Upper lobe of right lung (tissue), 1 donor: ENCODE results near the gene DIP2C. TPM values are rescaled to one million over a fixed set of nuclear protein-coding genes. Genes with fewer than 3 reads are reported as not detected.

Source experiments
- ATAC-seq: fragments of 200-7000 bp; cut with Tn5 transposase; one replicate; pipeline ENCODE4 v1.9.1; 2020; ENCODE audit warnings: mild to moderate bottlenecking, moderate library complexity
- DNase-seq: peaks from one replicate; pipeline ENCODE4 v3.0.0-alpha.2; 2020
- H3K27ac ChIP-seq: fragments of 200-600 bp; one replicate; pipeline ENCODE4 v1.8.0; 2022
- H3K27me3 ChIP-seq: fragments of 200-600 bp; one replicate; pipeline ENCODE4 v1.8.0; 2022; ENCODE audit warnings: mild to moderate bottlenecking
- H3K36me3 ChIP-seq: fragments of 200-600 bp; one replicate; pipeline ENCODE4 v1.8.0; 2022
- H3K4me1 ChIP-seq: fragments of 200-600 bp; one replicate; pipeline ENCODE4 v1.8.0; 2022
- H3K4me3 ChIP-seq: fragments of 200-600 bp; one replicate; pipeline ENCODE4 v1.8.0; 2022; ENCODE audit warnings: mild to moderate bottlenecking
- H3K9me3 ChIP-seq: fragments of 200-600 bp; one replicate; pipeline ENCODE4 v1.8.0; 2022
- intact Hi-C: fragments of 100-400 bp; cut with DNase I; formaldehyde crosslinking; loops from one replicate; pipeline ENCODE4 v1.11.0; 2022
- total RNA-seq: library from RNA; stranded (reverse); fragmentation: NEBNext Ultra II Directional; extraction: Animal tissue kit (Norgen Biotek cat#: 25700); gene quantifications from one replicate; pipeline ENCODE4 v1.2.1, GENCODE V29; 2021
- TF ChIP-seq, protein P1 (sequence below): fragments of 200-600 bp; IDR thresholded peaks from one replicate; pipeline ENCODE4 v1.8.0; 2022; ENCODE audit warnings: antibody characterized with exemption
- donor health status: DM: no; HTN: yes; CAD: no; lungs with severe emphysema.

Gene DIP2C
- total RNA-seq, 1 donor from 2014 or later: 17.3 TPM

DNA sequence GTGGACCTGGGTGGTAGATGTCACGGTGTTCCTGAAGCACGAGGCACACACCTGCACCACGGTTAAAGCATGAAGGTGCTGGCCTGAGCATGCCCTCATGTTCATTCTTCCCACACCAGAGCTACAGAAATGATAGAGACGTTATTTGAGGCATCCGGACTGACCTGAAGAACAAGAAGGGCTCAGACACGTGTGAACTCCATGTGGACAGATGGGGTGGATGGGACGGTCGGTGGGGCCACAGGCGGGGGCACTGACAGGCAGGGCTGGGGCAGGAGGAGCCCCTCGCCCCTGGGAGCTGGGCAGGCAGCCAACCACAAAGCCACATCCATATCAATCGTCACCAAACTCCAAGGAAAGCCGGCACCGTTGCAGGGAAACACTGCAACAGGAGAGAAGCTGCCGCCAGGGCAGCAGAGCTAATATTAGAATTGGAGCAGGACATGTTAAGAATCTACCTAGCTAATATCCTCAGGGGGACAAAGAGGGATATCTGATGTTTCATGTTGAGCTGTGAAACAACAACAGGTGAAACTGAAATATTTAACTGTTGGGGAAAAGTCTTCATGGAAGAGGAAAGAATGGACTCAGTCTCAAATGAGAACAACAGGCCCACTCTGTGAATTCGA, 37.8 kb upstream of the DIP2C start:
- DNase-seq (no peak), ATAC-seq (no peak)
- Histone ChIP-seq H3K27ac (no peak overlapping the region), H3K27me3 (no peaks in the 10 kb centered on the region), H3K9me3 (no peaks in the 10 kb centered on the region), H3K4me3 (no peak overlapping the region), H3K4me1 (no peaks in the 10 kb centered on the region), H3K36me3 (no peaks in the 10 kb centered on the region)
- intact Hi-C loops: no loop called here
- TF ChIP-seq, protein P1, sequence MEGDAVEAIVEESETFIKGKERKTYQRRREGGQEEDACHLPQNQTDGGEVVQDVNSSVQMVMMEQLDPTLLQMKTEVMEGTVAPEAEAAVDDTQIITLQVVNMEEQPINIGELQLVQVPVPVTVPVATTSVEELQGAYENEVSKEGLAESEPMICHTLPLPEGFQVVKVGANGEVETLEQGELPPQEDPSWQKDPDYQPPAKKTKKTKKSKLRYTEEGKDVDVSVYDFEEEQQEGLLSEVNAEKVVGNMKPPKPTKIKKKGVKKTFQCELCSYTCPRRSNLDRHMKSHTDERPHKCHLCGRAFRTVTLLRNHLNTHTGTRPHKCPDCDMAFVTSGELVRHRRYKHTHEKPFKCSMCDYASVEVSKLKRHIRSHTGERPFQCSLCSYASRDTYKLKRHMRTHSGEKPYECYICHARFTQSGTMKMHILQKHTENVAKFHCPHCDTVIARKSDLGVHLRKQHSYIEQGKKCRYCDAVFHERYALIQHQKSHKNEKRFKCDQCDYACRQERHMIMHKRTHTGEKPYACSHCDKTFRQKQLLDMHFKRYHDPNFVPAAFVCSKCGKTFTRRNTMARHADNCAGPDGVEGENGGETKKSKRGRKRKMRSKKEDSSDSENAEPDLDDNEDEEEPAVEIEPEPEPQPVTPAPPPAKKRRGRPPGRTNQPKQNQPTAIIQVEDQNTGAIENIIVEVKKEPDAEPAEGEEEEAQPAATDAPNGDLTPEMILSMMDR: no peak

DNA sequence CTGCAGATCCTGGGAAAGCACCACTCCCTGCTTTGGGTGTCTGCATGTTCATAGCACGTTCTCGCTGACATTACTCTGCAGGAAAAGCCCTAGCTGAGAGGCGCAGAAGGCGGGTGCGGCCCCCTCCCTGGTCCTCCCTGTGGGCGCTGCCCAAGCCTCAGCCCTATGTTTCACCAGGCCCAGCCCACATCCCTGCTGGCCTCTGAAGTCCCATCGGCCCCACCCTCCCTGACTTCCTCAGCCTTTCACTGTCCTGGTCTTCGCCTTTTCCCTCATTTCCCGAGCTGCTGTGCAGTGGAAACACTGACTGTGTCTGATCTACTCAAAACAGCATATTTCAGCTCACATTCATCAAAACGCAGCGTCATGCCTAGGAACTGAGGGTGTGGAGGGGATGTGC, 36.3 kb upstream of the DIP2C start:
- H3K36me3 ChIP-seq: no peaks in the 10 kb centered on the region

DNA sequence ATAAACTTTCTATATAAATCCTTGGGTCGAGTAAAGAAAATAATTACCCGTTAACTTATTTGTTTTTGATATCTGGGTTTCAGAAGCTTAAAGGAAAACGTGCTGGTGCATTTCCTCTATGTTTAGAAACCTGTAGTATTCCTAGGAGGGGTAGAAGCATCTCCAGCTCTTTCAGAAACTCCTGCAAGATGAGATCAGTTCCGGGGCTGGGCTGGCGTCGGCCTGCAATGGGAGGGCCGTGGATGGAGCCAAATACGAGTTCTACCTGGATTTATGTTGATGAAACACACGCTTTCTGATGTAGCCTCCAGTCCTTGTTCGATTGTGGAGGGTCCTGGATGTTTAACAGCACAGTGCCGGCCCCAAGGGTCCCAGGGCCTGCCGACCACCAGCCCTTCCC, 35.8 kb upstream of the DIP2C start:
- no peak for DNase-seq
- ATAC-seq: no peak
- no peaks in the 10 kb centered on the region for H3K4me1 ChIP-seq
- H3K9me3 ChIP-seq: no peaks in the 10 kb centered on the region
- H3K36me3 ChIP-seq: no peaks in the 10 kb centered on the region
- H3K27me3 ChIP-seq: no peaks in the 10 kb centered on the region
- TF ChIP-seq, protein P1: no peak
- intact Hi-C loops: no loop called here
- no peak overlapping the region for H3K27ac ChIP-seq
- H3K4me3 ChIP-seq: no peak overlapping the region

More for the DNA sequence above, 36.3 kb upstream of the DIP2C start:
- Histone ChIP-seq H3K4me3 (no peak overlapping the region), H3K27ac (no peak overlapping the region), H3K4me1 (no peaks in the 10 kb centered on the region), H3K27me3 (no peaks in the 10 kb centered on the region), H3K9me3 (no peaks in the 10 kb centered on the region)
- DNase-seq (no peak), ATAC-seq (no peak)
- intact Hi-C loops: no loop called here
- TF ChIP-seq, protein P1: no peak

DNA sequence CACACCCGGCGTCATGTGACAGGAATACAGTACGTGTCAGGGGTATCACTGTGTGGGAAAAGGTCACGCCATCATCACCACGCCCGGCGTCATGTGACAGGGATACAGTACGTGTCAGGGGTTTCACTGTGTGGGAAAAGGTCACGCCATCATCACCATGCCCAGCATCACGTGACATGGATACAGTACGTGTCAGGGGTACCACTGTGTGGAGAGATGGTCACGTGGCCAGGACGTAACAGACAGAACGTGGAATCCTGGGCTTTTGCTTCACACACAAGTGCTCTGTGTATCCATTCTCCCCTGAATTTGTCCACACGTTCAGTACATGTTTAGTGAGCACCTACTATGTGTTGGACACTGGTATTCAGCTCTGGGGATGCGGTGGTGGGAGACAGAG, 34.5 kb upstream of the DIP2C start:
- Histone ChIP-seq H3K36me3 (no peaks in the 10 kb centered on the region), H3K9me3 (no peaks in the 10 kb centered on the region), H3K27me3 (no peaks in the 10 kb centered on the region), H3K4me1 (no peaks in the 10 kb centered on the region), H3K4me3 (no peak overlapping the region), H3K27ac (no peak overlapping the region)
- DNase-seq (no peak), ATAC-seq (no peak)
- TF ChIP-seq, protein P1: no peak
- intact Hi-C loops: no loop called here

DNA sequence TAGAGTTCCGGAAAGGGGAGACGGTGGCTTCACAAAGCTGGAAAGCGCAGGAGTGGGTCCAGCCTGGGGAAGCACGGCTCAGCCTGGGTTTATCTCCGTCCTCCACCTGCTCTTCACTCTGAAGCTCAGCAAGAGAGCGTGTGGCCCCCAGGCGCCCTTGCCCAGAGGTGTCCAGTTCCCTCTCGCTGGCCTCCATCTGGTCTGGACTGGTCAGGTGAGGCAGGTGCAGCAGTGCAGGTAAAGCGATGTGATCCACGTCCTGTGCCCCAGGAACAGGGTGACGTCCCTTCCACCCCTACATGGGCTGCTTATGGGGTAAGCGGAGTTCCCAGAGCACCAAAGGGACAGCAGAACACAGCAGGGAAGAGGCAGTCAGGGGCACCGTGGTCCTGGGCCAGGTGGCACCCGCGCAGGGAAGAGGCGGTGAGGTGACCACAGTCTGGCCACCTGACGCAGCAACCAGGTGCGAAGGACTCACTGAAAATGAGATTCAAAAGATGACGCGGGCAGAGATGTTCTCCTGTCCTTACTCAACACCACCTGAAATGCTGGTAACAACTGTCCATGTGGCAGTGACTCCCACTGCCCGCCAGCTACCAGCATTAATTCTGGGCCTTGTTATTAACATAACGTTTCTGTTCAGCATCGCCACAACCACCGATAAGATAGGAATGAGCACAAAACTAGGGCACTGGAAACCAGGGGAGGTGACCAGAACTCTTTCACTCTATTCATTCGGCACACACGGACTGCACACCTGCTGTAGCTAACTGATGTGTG, 33.0 kb upstream of the DIP2C start:
- no peaks in the 10 kb centered on the region for H3K9me3 ChIP-seq
- ATAC-seq (no peak), DNase-seq (no peak)
- TF ChIP-seq, protein P1: no peak
- intact Hi-C loops: no loop called here
- no peaks in the 10 kb centered on the region for H3K4me1 ChIP-seq
- no peak overlapping the region for H3K27ac ChIP-seq
- H3K27me3 ChIP-seq: no peaks in the 10 kb centered on the region
- no peaks in the 10 kb centered on the region for H3K36me3 ChIP-seq
- H3K4me3 ChIP-seq: no peak overlapping the region
